Activated CD4-positive, alpha-beta T cell treated with anti-CD3 and anti-CD28 coated beads, Interleukin-2, amount 50 U/mL, for 16 hours (primary cell): Measurements from ENCODE around the gene FKBP8.
A peak's percentile ranks its signal among the peaks of the same experiment; 100 is the strongest.

ENCODE experiments used
- DNase-seq: peaks from one replicate; pipeline ENCODE4 v3.0.0-alpha.2; 2020

FKBP8 gene

DNA sequence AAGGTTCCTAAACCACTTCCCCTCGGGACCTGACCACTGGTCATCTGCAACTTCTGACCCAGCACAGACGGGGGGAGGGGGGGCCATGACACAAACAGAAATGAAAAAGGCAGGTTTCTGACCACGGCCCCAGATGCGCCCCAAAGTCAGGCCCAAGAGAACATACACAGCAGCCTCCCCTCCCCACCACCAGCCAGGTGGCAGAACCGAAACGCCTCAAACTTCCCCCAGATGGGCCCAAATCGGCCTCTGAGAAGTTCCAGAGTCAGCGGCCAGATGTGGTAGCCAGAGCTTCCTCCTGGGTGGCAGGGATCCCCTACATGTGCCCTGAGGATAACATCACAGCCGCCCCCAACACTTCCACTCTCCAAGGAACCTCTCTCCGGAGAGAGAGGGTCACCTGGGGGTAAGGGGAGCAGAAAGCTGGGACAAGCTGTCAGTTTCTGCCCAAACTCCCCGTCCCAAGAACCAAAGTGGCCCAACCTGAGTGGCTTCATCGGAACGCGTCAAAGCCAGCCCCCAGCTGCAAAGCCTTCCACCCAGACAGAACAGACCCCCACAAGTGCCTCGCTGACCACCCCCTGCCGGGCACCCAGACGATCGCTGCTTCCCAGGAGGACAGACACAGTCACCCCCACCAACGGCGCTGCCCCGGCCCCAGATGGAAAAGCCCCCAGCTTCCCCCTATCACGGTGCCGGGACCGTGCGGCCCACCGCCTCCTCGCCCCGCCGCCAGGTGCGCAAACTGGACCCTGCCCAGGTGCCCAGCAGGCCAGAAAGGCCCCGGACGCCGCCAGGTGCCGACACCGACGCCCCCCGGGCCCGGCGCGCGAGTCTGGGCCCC is 22.3 kb downstream of the FKBP8 start:
- no peak for DNase-seq

DNA sequence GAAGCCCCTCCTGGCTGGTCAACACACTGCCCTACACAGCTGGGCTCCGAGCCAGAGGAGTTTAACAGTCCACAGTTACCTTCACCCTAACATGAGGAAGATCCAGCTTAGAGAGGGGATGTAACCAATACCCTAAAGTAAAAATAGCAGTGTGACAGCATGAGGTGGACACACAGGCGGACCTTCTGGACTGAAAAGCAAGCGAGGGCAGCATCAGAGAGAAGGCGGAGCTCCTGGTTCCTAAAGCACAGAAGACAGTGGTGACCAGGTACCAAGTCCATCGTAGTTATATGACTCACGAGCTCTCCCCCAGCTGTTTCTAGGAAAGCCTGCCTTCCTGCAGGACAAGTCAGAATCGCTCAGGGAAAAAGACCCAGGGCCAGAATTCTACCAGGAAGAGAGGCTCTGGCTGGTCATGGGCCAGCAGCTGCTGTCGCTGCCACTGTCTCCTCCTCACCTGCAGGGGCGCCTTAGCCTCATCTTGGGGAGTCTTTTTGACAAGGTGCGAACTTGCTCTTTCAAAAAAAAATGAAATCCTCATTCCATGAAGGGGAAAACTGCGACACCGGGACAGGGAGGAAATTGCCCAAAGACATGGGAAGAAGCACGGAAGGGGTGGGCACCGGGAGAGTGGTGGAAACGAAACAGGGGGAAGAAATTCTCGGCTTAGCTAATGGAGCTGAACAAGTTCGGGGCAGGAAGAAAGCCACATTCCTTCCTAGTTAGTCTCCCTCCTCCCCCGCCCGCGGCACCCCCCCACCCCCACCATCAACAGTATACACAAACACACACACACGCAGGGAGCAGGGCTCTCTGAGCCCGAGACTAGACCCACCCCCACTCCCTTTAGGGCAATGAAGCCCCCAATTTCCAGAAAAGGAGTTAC is 23.2 kb downstream of the FKBP8 start:
- DNase-seq = peak; percentile 66

DNA sequence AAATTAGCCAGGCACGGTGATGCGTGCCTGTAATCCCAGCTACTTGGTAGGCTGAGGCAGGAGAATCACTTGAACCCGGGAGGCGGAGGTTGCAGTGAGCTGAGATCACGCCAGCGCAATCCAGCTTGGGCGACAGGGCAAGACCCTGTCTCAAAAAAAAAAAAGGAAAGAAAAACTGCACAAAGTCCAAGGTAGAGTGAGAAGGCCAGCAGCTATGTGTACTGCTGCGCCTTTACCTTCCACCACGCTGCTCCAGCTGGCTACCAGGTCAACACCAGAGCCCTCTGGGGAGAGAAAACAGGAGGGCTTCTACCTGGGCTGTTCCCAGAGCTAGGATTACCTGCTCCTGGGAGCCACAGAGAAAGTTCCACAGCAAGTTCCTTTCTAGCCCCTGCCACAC is 24.7 kb downstream of the FKBP8 start:
- no peak for DNase-seq

DNA sequence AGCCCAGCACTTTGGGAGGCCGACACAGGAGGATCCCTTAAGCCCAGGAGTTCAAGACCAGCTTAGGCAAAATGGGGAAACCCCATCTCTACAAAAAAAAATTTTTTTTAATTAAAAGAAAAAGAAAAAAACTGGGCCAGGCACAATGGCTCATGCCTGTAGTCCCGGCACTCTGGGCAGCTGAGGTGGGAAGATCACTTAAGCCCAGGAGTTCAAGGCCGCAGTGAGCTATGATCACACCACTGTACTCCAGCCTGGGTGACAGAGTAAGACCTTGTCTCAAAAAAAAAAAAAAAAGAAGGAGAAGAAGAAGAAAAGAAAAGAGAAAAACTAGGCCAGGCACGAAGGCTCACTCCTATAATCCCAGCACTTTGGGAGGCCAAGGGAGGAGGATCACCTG is 25.8 kb downstream of the FKBP8 start:
- no peak for DNase-seq

DNA sequence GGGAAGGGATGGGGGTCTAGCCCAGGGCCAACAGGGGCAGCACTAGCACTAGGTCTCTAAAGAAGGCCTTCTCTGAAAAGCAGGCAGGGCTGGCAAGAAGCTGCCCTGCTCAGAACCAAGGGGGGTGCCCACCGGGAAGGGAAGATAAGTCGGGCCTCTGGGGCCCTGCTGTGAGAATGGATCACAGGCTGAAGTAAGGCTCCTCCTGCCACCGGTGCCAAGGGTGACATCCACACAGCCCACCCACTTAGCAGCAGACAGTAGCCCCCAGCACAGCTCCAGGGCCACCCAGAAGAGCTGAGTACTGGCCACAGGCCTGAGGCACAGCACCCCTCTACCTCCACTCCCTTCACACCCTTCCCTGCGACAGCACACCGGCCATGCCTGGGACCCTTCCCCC is 27.4 kb downstream of the FKBP8 start:
- DNase-seq = no peak

DNA sequence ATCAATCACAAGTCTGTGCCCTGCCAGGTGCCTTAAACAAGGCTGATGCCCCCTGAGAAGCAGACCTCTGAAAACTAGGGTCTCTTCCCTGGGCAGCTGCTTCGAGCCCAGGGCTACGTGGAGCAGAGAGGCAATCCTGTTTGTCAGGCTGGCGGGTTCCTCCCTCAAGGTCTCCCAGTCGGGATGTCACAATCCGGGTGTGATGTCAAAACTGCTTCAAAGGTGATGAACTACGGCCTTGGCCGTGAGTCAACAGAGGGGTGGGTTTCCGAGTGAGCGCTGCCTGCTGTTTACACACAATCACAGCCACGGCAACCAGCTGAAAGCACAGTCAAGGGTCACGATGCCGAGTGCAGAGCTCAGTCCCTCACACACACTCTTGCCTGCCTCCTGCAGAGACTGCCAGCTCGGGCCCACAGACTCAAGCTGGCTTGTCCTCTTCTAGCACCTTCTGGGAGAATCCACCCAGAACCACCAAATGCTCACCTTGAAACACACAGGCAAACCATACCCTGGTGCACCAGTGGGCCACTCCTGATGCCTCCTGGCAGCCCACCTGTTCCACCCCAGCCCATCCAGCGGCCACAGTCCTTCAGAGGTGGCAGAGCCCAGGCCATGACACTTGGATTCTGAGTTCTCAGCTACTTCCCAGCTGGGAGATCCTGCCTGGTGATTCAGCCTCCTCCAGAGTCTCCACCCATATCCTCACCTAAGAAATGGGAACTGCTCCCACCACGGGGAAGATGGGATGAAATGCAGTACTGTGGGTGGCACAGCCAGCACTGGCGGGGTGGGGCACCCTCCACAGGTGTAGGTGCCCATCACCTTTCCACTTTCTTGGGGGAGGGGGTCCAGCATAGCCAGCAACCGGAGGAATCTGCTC is 28.3 kb downstream of the FKBP8 start:
- no peak for DNase-seq

DNA sequence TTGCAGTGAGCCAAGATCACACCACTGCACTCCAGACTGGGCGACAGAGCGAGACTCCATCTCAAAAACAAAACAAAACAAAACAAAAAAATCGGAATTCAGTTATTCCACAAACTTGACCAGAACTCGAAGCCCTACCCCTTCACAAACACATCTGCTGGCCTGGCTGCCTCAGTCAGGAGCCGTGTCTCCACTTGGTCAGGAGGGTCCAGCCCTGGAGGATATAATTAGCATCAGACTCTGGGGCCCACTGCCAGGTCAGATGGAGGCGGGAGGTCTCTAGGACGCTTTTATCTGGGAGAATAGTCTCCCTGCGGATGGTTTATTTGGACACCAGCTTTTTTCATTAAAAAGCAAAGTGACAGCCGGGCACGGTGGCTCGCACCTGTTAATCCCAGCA is 29.5 kb downstream of the FKBP8 start:
- DNase-seq = no peak

DNA sequence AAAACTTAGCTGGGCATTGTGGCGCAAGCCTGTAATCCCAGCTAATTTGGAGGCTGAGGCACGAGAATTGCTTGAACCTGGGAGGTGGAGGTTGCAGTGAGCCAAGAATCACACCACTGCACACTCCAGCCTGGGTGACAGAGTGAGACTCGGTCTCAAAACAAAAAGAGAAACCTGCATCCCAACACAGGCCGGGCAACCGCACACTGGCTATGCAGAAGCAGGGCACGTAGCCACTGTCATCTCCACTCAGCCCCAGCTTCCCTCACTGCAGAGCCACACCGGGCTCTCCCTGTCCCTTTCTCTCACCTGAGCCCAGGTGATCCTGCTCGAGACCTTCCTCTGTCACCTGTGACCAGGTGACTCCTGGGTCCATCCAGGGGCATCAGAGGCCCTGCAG is 33.2 kb downstream of the FKBP8 start:
- DNase-seq = no peak

DNA sequence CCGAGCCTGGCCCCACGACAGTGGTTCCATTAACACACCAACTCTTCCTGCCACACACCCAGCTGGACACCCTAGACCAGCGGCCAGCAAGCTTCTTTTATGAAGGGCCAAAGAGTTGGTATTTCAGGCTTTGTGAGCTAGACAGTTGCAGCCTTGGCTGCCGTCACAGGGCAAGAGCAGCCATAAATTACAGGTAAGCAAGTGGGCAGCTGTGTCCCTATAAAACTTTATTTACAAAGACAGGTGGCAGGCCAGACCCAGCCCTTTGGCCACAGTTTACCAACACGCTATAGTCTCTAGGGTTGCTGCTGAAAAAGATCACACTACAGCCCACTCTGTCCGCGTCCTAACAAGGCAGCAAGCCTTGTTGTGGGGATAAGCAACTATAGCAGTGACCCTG is 34.8 kb downstream of the FKBP8 start:
- no peak for DNase-seq

DNA sequence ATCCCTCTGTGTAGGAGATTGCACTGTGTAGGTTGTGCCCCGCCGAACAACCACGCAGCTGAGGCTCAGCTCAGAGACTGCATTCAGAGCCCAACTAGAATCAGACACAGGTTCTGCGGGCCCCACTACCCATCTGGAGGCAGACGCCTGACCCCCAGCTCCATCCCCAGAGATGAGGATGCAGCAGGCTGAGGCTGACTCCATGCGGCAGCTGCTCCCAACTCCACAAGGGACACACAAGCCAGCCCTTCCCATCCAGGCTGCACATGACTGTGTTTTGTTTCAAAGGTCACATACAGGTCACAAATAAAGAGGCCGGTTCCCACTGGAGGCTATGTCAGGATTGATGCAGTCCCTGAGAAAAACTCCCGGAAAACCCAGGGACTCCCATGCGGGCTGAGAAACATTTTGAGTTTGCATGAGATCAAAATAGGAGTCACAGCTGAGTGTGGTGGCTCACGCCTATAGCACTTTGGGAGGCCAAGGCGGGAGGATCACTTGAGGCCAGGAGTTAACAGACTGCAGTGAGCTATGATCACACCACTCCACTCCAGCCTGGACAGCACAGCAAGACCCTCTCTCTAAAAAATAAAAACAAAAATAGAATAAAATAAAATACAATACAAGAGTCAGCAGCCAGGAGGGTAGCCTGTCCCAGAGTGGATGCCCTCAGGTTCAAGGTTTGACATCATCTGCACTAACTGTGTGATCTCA is 35.5 kb downstream of the FKBP8 start:
- DNase-seq = no peak

DNA sequence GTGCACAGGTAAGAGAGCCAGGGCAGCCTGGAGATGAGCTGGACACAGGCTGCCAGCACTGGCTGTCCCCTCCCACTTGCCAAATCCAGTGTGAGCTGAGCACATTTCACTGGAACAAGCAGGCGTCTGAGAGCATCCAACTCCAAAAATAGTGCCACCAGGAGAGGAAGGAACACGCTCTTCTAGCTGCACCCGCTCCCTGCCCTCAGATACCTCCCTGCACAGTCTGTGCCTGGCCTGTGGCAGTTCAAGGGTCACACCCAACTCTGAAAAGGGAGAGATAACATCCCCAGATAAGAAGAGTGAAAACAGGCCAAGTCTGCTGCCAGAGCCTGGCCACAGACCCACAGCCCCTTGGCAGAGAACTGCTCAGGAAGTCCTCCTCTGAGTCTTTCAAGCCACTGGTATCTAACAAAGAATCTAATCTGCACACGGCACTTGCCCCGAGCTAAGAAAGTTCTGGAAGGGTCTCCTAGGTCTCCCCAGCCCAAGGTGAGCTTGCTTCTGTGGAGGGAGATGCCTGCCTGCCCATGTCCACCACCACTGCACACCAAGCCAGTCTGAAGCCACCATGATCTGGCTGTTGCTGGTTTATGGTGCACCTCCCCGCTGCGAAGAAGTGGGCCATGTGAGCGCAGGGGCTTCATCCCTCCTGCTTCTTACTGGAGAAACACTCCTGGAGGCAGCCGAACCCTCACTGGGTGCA is 36.2 kb downstream of the FKBP8 start:
- peak; percentile 59 for DNase-seq

DNA sequence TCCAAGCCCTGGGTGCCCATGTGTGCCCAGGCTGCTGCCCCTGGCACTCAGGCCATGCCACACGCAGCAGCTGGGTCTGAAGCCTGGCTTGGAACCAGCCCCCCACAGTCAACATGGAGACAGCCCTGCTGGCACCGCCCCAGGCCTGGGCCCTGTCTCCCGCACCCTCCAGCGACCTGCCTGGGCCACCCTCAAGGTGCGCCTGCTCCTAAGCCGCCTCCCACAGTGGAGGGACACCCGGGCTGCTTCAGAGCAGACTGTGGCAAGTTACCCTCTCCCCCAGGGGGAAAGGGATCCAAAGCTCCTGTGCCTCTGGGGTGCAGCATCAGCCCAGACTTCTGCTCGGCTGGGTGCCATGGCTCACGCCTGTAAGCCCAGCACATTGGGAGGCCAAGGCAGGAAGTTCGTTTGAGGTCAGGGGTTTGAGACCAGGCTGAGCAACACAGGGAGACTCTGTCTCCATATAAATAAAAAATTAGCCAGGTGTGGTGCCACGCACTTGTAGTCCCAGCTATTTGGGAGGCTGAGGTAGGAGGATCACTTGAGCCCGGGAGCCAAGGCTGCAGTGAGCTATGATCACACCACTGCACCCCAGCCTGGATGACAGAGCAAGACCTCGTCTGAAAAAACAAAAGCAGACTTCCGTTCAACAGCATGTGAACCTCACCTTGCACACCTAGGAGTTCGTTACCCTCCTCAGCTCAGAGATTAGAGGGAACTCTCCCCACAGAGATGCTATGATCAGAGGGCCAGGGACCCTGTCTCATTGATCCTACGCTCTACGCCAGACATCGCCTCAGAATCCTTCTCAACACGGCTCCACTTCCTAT is 37.1 kb downstream of the FKBP8 start:
- DNase-seq = no peak

DNA sequence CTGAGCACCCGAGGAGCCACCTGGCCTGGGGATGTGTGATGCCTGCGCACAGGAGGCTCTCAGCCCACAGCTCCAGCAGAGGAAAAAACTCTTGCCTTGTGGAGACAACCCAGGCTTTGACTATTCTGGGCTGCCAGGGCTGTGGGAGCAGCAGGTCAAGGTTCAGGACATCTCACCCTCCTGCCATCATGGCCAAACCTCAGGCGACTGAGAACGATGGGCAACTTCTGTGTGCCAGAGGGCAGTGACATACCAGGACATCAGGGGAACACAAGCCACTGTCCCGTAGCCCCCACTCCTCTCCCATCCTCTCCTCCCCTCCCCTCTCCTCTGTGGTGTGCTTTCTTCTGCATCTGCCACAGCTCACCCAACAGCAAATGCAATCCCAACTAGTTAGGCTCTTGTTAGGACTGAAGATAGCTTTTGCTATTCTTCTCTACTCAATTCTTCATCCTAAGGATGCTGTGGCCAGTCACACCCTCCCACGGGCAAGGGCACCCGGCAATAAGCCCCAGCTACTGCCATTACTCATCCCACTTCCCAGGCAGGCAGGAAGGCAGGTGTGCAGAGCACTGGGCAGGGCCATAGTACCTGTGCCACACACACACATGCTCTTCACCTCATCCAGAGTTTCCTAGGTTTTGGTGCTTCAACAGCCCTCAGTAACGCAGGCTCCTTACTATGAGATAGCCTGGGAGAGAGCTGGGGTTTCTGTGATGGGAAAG is 38.3 kb downstream of the FKBP8 start:
- DNase-seq = no peak

DNA sequence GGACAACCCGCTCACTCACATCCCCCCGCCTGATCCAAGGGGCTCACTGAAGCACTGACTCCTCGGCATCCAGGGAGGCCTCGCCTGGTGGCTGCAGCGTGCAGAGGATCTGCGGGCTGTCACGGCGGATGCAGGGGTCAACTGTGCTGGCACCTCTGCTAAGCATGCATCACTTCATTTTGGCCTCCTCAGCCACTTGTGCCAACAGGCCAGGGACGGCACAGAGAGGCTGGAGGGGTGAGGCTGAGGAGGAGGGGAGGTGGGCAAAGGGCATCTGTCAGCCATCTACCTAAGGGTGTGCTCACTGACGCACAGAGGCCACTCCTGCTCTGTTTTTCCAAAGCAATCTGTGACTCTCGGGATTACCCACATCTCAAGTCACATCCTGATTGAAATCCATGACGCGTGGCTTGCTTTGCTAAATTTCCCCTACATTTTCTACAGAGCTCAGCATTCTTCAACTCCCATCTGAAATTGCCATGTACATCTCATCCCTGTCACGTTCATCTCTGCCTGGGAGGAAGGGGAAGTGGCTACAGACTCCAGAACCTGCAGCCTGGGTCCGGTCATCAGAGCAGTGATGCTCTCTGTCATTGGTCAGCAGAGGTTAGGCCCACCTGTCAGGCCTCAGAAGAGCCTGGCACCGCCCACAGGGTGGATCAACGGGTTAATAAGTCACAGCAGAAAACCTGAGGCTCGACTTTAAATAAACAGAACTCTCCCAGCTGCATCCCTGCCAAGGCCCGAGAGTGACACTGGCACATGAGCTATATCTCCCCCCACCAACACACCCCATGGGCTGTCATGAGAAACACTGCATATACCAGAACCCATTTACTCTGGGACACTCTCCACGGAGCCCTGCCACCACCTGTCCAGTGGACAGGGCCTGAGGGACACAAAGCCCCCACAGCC is 39.1 kb downstream of the FKBP8 start:
- no peak for DNase-seq

DNA sequence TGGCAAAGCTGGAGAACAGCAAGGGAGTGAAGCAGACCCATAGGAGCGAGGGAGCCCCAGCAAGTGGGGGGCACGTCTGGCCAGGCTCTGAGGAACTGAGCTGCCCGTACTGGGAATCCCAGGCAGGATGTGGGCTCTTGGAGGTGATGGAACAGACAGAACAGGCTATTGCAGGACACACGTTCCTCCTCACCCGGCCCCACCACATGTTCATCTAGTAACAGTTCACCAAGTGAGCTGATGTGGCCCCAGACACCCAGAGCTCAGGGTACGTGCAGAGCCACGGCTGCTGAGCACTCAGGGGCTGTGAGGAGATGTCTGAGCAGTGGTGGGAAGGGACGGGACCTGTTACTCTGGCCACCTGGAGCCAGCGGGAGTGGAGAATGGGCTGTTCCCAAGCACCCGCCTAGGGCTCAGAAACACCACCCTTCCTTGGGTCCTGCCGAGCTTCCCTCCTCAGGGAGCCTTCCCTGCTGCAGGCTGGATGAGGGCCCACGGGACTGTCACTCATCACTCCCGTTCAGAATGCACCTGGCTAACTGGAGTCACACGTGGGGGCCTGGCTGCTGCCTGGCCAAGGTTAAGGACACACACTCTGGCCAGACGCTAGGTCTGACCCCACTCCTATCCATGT is 39.9 kb downstream of the FKBP8 start:
- DNase-seq = no peak

DNA sequence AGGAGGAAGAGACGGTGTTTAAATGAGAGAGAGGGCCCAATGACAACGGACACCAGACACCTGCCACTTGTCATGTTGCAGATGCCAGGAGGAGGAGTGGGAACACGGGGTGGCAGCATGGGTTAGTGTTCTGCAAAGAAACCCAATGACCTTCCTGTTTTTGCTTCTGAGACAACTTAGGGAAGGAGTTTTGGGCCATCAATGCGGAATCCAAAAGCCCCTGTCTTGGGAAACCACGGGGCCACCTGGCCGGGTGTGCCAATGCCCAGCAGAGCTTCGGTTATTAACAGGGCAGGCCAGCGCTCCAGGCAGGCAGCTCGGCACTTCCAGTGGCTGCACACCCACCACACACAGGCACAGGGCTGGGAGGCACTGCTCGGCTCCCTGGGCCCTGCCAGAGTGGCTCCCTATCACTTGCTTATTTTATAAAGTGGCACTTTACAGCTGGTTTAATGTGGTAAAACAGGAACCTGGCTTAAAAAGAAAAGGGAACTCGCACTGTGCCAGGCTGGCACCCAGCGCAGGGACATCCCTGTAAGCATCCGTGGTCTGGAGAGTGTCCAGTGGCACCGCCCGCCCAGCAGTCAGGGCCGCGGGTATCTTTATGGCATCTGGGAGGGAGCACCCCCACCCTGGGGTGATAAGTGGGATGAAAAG is 40.6 kb downstream of the FKBP8 start:
- no peak for DNase-seq

DNA sequence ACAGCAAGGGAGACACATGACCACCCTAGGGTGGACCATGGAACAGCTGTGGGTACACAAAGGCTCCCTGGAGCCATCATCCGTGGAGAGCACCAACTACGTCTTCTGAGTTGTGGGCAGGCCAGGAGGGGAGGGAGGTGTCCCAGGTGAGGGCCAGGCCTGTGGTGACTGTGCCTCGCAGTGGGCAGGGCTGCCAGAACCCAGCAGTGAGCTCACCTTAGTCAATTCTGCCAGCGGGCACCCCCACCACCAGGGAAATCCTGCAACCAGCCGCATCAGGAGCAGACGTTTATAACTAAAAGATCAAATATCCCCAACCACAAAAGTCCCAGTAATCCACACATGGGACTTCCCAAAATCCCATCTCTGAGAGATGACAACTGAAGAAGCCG is 41.1 kb downstream of the FKBP8 start:
- no peak for DNase-seq

DNA sequence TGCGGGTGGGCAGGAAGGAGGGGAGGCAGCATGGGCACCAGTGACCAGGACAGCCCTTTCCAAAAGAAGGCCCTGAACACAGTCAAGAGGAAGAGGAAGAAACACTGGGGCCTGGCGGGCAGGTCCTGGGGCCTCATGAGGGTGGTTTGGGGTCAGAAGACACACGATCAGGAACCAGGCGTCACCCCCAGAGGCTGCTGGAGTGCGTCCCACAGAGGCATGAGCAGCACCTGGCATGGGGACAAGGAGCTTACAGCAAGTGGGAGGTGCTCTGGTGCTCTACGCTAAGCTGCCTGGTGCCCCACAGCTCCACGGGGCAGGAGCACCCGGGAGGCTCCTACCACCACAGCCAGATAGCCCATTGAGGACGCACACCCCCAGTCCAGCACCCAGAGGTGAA is 41.5 kb downstream of the FKBP8 start:
- DNase-seq = no peak
